WERI-Rb-1 (cell line): ENCODE data around the gene SFT2D2.

Experiments used
- DNase-seq: peaks from one replicate; pipeline ENCODE4 v3.0.0-alpha.2; 2020
- H3K27ac ChIP-seq: fragments of 250-450 bp; sonication (Bioruptor Pico); 2 replicates; pipeline ENCODE4 v1.5.1; 2020; ENCODE audit warnings: mild to moderate bottlenecking, moderate library complexity
- H3K27me3 ChIP-seq: fragments of 250-450 bp; sonication (Bioruptor Pico); 2 replicates; pipeline ENCODE4 v1.5.1; 2021; ENCODE audit warnings: mild to moderate bottlenecking, low read depth, moderate library complexity; ENCODE audit not compliant: insufficient read depth, severe bottlenecking
- H3K36me3 ChIP-seq: fragments of 250-450 bp; sonication (Bioruptor Pico); 2 replicates; pipeline ENCODE4 v1.5.1; 2020; ENCODE audit warnings: mild to moderate bottlenecking, moderate library complexity
- H3K4me3 ChIP-seq: 2 replicates; pipeline ENCODE4 v1.5.1; 2011; ENCODE audit warnings: low read depth, mild to moderate bottlenecking, control low read depth, low read length
- H3K9me3 ChIP-seq: fragments of 250-450 bp; sonication (Bioruptor Pico); 2 replicates; pipeline ENCODE4 v1.5.1; 2021; ENCODE audit warnings: mild to moderate bottlenecking, moderate library complexity; ENCODE audit not compliant: severe bottlenecking
- TF ChIP-seq, protein P1 (sequence below): IDR thresholded peaks from 2 replicates; pipeline ENCODE4 v1.5.1; 2011; ENCODE audit warnings: low read depth, mild to moderate bottlenecking, control low read depth, inconsistent platforms, low read length

The SFT2D2 gene

DNA sequence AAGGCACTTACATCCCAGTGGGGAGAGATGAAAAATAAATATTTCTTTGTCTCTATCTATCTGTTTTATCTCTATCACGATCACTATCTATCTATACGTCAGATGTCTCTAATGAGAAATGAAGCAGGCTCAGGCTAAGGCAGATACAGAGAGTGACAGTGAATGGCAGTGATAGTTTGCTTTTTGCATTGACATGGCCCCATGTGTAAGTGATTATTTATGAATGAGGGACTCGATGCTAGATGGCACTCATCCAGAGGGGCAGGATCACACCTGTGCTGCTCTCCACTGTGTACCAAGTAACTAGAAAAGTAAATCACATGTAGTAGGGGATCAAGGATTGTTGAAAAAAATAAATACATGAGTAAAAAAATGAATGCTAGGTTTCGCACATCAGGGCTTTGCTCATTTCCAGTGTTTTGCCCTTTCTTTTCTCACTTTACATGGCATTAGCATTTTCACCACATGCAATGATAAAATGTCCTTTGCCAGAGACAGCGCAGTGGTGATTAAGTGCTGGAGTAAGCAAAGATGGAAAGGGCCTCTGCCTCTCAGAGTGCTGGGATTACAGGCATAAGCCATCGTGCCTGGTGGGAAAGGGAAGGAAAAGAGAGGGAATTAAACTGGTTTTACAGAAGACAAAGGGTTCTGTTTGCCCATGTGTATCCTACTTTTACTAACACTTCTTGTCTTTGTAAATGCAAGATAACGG is 71.4 kb downstream of the SFT2D2 start:
- H3K4me3 ChIP-seq = no peak overlapping the region
- H3K27ac ChIP-seq = no peak overlapping the region
- H3K9me3 ChIP-seq = no peaks in the 10 kb centered on the region
- TF ChIP-seq, protein P1, sequence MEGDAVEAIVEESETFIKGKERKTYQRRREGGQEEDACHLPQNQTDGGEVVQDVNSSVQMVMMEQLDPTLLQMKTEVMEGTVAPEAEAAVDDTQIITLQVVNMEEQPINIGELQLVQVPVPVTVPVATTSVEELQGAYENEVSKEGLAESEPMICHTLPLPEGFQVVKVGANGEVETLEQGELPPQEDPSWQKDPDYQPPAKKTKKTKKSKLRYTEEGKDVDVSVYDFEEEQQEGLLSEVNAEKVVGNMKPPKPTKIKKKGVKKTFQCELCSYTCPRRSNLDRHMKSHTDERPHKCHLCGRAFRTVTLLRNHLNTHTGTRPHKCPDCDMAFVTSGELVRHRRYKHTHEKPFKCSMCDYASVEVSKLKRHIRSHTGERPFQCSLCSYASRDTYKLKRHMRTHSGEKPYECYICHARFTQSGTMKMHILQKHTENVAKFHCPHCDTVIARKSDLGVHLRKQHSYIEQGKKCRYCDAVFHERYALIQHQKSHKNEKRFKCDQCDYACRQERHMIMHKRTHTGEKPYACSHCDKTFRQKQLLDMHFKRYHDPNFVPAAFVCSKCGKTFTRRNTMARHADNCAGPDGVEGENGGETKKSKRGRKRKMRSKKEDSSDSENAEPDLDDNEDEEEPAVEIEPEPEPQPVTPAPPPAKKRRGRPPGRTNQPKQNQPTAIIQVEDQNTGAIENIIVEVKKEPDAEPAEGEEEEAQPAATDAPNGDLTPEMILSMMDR = no peak
- no peaks in the 10 kb centered on the region for H3K36me3 ChIP-seq
- H3K27me3 ChIP-seq = no peaks in the 10 kb centered on the region
- no peak for DNase-seq

- Histone ChIP-seq H3K36me3 (no peaks in the 10 kb centered on the region), H3K27me3 (no peaks in the 10 kb centered on the region), H3K27ac (no peak overlapping the region), H3K9me3 (no peaks in the 10 kb centered on the region), H3K4me3 (no peak overlapping the region)
- TF ChIP-seq, protein P1 = no peak
- DNase-seq = no peak
Observed at GRCh38 chr1:168298446-168298845, 72.6 kb downstream of the SFT2D2 start.

DNA sequence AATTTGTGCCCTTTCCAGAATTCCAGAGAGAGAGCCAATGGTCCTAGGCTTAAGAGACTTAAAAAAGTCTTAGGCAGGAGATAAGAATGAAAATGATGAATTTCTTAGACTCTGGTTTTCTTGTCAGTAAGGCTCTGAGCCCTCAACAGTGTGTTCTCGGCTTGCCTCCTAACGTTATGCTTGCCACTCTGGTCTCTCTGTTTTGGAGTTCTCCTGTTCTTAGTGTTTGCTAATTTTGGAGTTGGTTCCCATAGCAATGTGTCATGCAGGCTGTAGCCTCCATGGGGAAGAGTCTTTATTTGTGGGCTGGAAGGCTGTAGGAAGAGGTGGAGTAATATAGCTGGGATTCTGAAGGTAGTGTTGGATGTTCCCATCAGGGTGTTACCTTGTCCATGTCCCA is 74.8 kb downstream of the SFT2D2 start:
- Histone ChIP-seq H3K4me3 (no peak overlapping the region), H3K36me3 (no peaks in the 10 kb centered on the region), H3K9me3 (no peaks in the 10 kb centered on the region), H3K27me3 (no peaks in the 10 kb centered on the region), H3K27ac (no peak overlapping the region)
- no peak for DNase-seq
- TF ChIP-seq, protein P1 = no peak

DNA sequence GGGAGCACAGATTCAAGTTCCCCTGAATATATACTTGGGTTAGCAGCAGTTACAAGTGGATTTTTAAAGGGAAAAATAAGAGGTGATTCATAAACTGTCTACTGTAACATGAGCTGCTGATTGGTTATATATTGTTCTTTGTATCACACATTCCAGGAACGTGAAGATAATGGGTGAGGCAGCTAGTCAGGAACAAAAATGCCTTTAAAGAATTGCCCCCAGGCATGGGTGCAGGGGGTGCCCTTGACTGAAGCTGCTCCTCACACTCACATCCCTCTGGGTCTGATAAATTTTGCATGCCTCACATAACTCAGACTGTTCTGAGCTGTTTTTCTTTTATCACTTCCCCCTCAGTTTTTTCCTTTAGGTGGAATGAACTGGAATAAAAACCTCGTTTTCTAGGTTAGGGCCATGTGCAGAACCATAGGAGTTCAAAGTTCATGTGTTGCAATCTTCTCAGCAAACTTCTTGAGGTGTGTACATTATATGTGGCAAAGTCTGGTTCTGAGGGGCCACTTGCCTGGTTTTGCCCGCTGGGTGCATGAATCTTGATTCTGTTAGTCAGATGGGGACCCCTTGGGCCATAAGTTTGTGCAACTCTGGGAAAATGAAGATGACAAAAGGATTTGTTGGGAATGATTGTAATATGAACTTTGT is 76.0 kb downstream of the SFT2D2 start:
- H3K36me3 ChIP-seq = no peaks in the 10 kb centered on the region
- H3K27me3 ChIP-seq = no peaks in the 10 kb centered on the region
- H3K9me3 ChIP-seq = no peaks in the 10 kb centered on the region
- no peak overlapping the region for H3K4me3 ChIP-seq
- DNase-seq = no peak
- TF ChIP-seq, protein P1 = no peak
- no peak overlapping the region for H3K27ac ChIP-seq
